WTC11 (cell line): ENCODE data around the gene LCN12. TPM values are rescaled to one million over a fixed set of nuclear protein-coding genes. Genes with fewer than 3 reads are reported as not detected.

Source experiments
- ATAC-seq: fragments of 200-7000 bp; cut with Tn5 transposase; 2 replicates; pipeline ENCODE4 v1.10.0; 2021; ENCODE audit warnings: mild to moderate bottlenecking, moderate library complexity
- CTCF ChIA-PET: fragments of 300-600 bp; sonication (Branson Sonifier 250); formaldehyde crosslinking; loops from one replicate; lab custom pipeline; 2021; ENCODE audit warnings: antibody characterized with exemption; lab: Charles Lee
- POLR2A ChIA-PET: fragments of 350-600 bp; sonication (Branson Sonifier 250); formaldehyde crosslinking; loops from one replicate; lab custom pipeline; 2021; ENCODE audit warnings: antibody characterized with exemption; lab: Charles Lee
- DNase-seq: peaks from one replicate; pipeline ENCODE4 v3.0.0; 2021; ENCODE audit warnings: low spot score
- H3K27ac Mint-ChIP-seq: 2 replicates; pipeline ENCODE4 v1.8.0; 2021; ENCODE audit warnings: mixed read lengths
- H3K27me3 Mint-ChIP-seq: 2 replicates; pipeline ENCODE4 v1.8.0; 2021; ENCODE audit warnings: low read depth, mild to moderate bottlenecking, moderate library complexity, mixed read lengths
- H3K36me3 Mint-ChIP-seq: 2 replicates; pipeline ENCODE4 v1.8.0; 2021; ENCODE audit warnings: mixed read lengths
- H3K4me1 Mint-ChIP-seq: 2 replicates; pipeline ENCODE4 v1.8.0; 2022; ENCODE audit warnings: mixed read lengths
- H3K4me3 Mint-ChIP-seq: 2 replicates; pipeline ENCODE4 v1.8.0; 2021; ENCODE audit warnings: mild to moderate bottlenecking, moderate library complexity, mixed read lengths
- H3K9me3 Mint-ChIP-seq: 2 replicates; pipeline ENCODE4 v1.8.0; 2021; ENCODE audit warnings: mixed read lengths
- ARID4B ChIP-seq: sonication (generic); formaldehyde crosslinking; IDR thresholded peaks from 2 replicates; pipeline ENCODE4 v1.8.0; 2023; ENCODE audit warnings: missing genetic modification reagents, mild to moderate bottlenecking, borderline replicate concordance
- ATF1 ChIP-seq: sonication (generic); formaldehyde crosslinking; IDR thresholded peaks from 2 replicates; pipeline ENCODE4 v1.8.1; 2023; ENCODE audit warnings: mild to moderate bottlenecking, moderate library complexity, missing genetic modification reagents
- GRHL2 ChIP-seq: fragments of 250-450 bp; sonication (Bioruptor Pico); IDR thresholded peaks from 2 replicates; pipeline ENCODE4 v1.8.0; 2022; ENCODE audit warnings: mild to moderate bottlenecking, moderate library complexity; ENCODE audit not compliant: insufficient replicate concordance, severe bottlenecking
- KAT7 ChIP-seq: sonication (generic); formaldehyde crosslinking; IDR thresholded peaks from 2 replicates; pipeline ENCODE4 v1.8.1; 2023; ENCODE audit warnings: missing genetic modification reagents, mild to moderate bottlenecking, borderline replicate concordance
- MLX ChIP-seq: sonication (generic); formaldehyde crosslinking; IDR thresholded peaks from 2 replicates; pipeline ENCODE4 v1.8.1; 2023; ENCODE audit warnings: mild to moderate bottlenecking, missing genetic modification reagents, moderate library complexity
- NFYB ChIP-seq: sonication (generic); formaldehyde crosslinking; conservative IDR thresholded peaks from 2 replicates; pipeline ENCODE4 v1.8.0; 2022; ENCODE audit warnings: low read depth, missing genetic modification reagents
- NR1H2 ChIP-seq: sonication (generic); formaldehyde crosslinking; IDR thresholded peaks from 2 replicates; pipeline ENCODE4 v1.9.0; 2021; ENCODE audit warnings: mild to moderate bottlenecking, moderate library complexity, missing genetic modification reagents
- NR2C2 ChIP-seq: sonication (generic); formaldehyde crosslinking; IDR thresholded peaks from 2 replicates; pipeline ENCODE4 v1.8.0; 2022; ENCODE audit warnings: mild to moderate bottlenecking, missing genetic modification reagents
- NR3C1 ChIP-seq: sonication (generic); formaldehyde crosslinking; conservative IDR thresholded peaks from 2 replicates; pipeline ENCODE4 v1.8.1; 2023; ENCODE audit warnings: low read depth, mild to moderate bottlenecking, missing genetic modification reagents
- PRRX2 ChIP-seq: fragments of 250-450 bp; sonication (Bioruptor Pico); IDR thresholded peaks from 2 replicates; pipeline ENCODE4 v1.8.0; 2021; ENCODE audit warnings: mild to moderate bottlenecking
- TCF7 ChIP-seq: sonication (generic); formaldehyde crosslinking; IDR thresholded peaks from 2 replicates; pipeline ENCODE4 v1.8.0; 2022; ENCODE audit warnings: mild to moderate bottlenecking, low read depth, missing genetic modification reagents, moderate library complexity
- USF2 ChIP-seq: sonication (generic); formaldehyde crosslinking; IDR thresholded peaks from 2 replicates; pipeline ENCODE4 v1.8.1; 2023; ENCODE audit warnings: mild to moderate bottlenecking, missing genetic modification reagents, moderate library complexity
- ZNF281 ChIP-seq: sonication (generic); formaldehyde crosslinking; IDR thresholded peaks from 2 replicates; pipeline ENCODE4 v1.8.0; 2023; ENCODE audit warnings: mild to moderate bottlenecking, missing genetic modification reagents
- ZNF423 ChIP-seq: fragments of 250-450 bp; sonication (Bioruptor Pico); IDR thresholded peaks from 2 replicates; pipeline ENCODE4 v2.1.2; 2022; ENCODE audit warnings: mild to moderate bottlenecking, moderate library complexity
- ZNF512 ChIP-seq: sonication (generic); formaldehyde crosslinking; IDR thresholded peaks from 2 replicates; pipeline ENCODE4 v1.8.1; 2022; ENCODE audit warnings: missing genetic modification reagents, borderline replicate concordance
- total RNA-seq: library from RNA; stranded (reverse); gene quantifications from 3 replicates; pipeline ENCODE4 v1.2.3, GENCODE V29; 2021
- TF ChIP-seq, protein P1 (sequence below): fragments of 200-600 bp; IDR thresholded peaks from 2 replicates; pipeline ENCODE4 v1.8.0; 2022; ENCODE audit warnings: antibody characterized with exemption
- TF ChIP-seq, protein P2 (sequence below): fragments of 250-450 bp; sonication (Bioruptor Pico); IDR thresholded peaks from 2 replicates; pipeline ENCODE4 v1.8.0; 2021; ENCODE audit warnings: mild to moderate bottlenecking

Gene LCN12
- total RNA-seq, 1 experiment from 2014 or later: 1.9 TPM

DNA sequence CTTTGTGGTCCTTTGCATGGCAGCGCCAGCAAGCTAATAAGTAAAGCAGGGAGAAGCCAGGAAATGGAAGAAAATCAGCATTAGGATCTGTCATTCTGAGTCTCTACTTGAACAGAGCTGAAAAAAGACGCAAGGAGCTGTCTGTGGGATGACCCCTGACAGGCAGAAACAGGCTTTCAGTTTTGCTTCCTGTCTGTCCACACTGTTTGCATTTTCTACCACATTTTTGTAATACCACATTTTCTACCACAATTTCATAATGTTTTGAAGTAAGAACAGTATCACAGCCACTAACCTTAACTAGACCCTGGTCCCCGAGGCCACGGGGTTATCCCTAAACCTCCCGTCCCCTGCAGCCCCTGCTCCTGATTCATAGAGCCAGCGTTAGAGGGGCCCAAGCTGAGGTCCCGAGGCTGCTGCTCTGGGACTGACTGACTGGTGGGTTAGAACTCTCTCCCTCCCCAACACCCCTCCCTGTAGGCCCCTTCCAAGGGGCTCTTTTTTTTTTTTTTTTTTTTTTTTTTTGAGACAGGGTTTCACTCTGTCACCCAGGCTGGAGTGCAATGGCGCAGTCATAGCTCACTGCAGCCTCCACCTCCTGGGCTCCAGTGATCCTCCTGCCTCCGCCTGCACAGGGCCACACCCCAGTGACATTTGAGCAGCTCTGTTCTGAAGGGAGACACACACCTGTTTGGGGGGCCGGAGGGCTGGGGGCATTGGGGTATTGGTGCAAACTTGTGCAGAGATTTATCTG, 48.3 kb downstream of the LCN12 start:
- H3K27ac Mint-ChIP-seq: no peak overlapping the region
- no peak overlapping the region for H3K4me3 Mint-ChIP-seq
- peaks cover 6% of the 10 kb centered on the region; the same call in 1 of the 2 replicates for H3K27me3 Mint-ChIP-seq
- H3K36me3 Mint-ChIP-seq: peaks cover 6% of the 10 kb centered on the region; the same call in 1 of the 2 replicates
- ChIA-PET CTCF (interaction anchor here (0.9 to 3.2 kb wide), 8 partner anchors 8 to 158 kb away, joined by 3 to 20 read pairs (median 5); partner anchors contain the start of genes AJM1 and PAXX), POLR2A (interaction anchor here (0.6 to 1.8 kb wide), 2 partner anchors 8 to 9 kb away, joined by 3 to 4 read pairs; no protein-coding TSS in a partner anchor)
- TF ChIP-seq ZNF512 (CRISPR knock-in tag) (no peak), NR2C2 (no peak), USF2 (CRISPR knock-in tag) (no peak), TCF7 (CRISPR knock-in tag) (no peak), PRRX2 (CRISPR knock-in tag) (no peak), GRHL2 (CRISPR knock-in tag) (no peak), NR1H2 (CRISPR knock-in tag) (no peak), KAT7 (no peak), ARID4B (CRISPR knock-in tag) (no peak), NFYB (CRISPR knock-in tag) (no peak), NR3C1 (CRISPR knock-in tag) (no peak), ATF1 (CRISPR knock-in tag) (no peak), MLX (CRISPR knock-in tag) (no peak), ZNF281 (CRISPR knock-in tag) (no peak), ZNF423 (CRISPR knock-in tag) (no peak)
- TF ChIP-seq, protein P1, sequence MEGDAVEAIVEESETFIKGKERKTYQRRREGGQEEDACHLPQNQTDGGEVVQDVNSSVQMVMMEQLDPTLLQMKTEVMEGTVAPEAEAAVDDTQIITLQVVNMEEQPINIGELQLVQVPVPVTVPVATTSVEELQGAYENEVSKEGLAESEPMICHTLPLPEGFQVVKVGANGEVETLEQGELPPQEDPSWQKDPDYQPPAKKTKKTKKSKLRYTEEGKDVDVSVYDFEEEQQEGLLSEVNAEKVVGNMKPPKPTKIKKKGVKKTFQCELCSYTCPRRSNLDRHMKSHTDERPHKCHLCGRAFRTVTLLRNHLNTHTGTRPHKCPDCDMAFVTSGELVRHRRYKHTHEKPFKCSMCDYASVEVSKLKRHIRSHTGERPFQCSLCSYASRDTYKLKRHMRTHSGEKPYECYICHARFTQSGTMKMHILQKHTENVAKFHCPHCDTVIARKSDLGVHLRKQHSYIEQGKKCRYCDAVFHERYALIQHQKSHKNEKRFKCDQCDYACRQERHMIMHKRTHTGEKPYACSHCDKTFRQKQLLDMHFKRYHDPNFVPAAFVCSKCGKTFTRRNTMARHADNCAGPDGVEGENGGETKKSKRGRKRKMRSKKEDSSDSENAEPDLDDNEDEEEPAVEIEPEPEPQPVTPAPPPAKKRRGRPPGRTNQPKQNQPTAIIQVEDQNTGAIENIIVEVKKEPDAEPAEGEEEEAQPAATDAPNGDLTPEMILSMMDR: no peak
- TF ChIP-seq, protein P2, sequence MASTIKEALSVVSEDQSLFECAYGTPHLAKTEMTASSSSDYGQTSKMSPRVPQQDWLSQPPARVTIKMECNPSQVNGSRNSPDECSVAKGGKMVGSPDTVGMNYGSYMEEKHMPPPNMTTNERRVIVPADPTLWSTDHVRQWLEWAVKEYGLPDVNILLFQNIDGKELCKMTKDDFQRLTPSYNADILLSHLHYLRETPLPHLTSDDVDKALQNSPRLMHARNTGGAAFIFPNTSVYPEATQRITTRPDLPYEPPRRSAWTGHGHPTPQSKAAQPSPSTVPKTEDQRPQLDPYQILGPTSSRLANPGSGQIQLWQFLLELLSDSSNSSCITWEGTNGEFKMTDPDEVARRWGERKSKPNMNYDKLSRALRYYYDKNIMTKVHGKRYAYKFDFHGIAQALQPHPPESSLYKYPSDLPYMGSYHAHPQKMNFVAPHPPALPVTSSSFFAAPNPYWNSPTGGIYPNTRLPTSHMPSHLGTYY (CRISPR knock-in tag): no peak
- 0 out of 2 replicates have a peak, but pooled peaks cover 4% of the 10 kb centered on the region for H3K4me1 Mint-ChIP-seq
- peaks cover 8% of the 10 kb centered on the region for H3K9me3 Mint-ChIP-seq
- DNase-seq (no peak), ATAC-seq (no peak)
